ENCODE data around the gene PPFIBP2.

GRCh38 chr11:7595951-7596350, 82.2 kb downstream of the PPFIBP2 start:
- no peak for TF ChIP-seq CTCF (conservative IDR thresholded peaks at IDR 0.05; ENCODE audit: low read depth, low read length)
- TF ChIP-seq EZH2 (IDR thresholded peaks at IDR 0.05; ENCODE audit: borderline replicate concordance, low read depth, low read length, poor library complexity, severe bottlenecking) = no peak
